Eye (tissue), 1 donor: ENCODE measurements around the gene LAT.
"Not testable (repeated sequence)": the region's sequence is repeated elsewhere in the genome, so short reads cannot be mapped to it uniquely, and the experiment has no call there.

Experiments used
- DNase-seq: peaks from one replicate; pipeline ENCODE4 v3.0.0-alpha.2; 2015

Gene LAT

DNA sequence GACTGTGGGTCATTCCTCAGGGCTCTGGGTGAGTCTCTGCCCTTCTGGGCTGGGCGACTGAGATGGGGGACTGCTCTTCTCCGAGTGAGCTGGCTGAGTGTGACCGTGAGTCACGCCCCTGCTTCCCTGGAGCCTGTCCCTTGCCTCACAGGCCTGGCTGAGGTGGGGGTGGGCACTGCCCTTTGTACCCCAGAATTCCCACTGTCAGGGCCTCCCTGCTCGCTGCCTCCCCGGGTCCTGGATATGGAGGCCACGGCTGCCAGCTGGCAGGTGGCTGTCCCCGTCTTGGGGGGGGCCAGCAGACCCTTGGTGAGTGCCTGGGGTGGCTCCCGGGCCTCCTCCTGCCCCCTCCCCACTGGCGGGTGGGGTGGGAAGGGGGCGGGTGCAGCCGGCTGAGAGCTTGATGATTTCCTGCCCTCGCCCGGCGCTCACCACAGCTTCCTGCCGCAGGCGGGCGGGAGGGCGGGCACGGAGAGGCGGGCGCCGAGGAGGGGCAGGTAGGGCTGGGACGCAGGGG lies at the start of gene LAT:
TSS of gene LAT (plus strand) at position 434 of the 517 bp plus-strand sequence. CDS start 366 bp downstream, outside the sequence.
- DNase-seq, result no peak

DNA sequence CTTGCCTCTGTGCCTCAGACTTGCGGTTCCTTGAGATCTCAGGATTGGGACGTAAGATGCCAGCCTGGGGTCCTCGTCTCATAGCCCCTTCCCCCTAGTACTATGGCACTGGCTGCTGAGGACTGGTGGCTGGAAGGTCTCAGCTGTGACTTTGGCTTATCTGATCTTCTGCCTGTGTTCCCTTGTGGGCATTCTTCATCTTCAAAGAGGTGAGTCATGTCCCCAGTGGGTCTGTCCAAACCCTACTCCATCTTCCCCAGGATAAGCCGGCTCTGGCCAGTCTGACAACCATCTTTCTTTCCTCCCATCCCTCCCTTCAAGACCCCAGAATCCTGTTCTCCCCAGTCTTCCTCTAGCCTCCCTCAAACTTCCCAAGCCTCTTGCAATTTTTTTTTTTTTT lies 49.5 kb upstream of the LAT start:
- no peak for DNase-seq

- peak; percentile 70 for DNase-seq
Measured at GRCh38 chr16:28935924-28936783, 48.7 kb upstream of the LAT start.

GRCh38 chr16:28936784-28937155 lies 48.1 kb upstream of the LAT start:
- no peak for DNase-seq

- no peak for DNase-seq
Measured at GRCh38 chr16:28937222-28937876, 47.5 kb upstream of the LAT start.

DNA sequence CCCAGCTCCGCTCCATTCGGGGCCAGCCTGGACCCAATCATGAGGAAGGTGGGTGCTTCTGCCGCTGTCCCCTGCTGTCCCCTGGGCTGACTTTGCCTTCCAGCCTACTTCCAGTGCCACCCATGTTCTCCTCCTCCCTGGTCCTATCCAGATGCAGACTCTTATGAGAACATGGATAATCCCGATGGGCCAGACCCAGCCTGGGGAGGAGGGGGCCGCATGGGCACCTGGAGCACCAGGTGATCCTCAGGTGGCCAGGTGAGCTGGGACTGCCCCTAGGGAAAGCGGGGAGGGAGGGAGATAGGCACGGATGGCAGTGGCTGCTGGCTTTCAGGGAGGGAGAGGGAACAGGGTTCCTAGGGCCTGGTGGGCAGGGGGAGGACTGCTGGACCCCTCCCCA lies 46.1 kb upstream of the LAT start:
- no peak for DNase-seq

DNA sequence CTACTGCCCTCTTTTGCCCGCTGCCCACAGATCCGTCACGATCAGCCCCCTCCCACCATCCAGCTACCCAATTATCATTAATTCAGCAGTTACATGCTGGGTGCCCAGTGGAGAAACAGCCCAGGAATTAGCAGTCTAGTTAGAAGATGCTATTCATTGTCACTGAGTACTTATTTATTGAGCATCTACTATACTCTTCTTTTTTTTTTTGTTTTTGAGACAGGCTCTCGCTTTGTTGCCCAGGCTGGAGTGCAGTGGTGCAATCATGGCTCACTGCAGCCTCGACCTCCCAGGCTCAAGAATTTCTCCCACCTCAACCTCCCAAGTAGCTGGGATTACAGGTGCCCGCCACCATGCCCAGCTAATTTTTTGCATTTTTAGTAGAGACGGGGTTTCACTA lies 45.0 kb upstream of the LAT start:
- not testable (repeated sequence) for DNase-seq

DNA sequence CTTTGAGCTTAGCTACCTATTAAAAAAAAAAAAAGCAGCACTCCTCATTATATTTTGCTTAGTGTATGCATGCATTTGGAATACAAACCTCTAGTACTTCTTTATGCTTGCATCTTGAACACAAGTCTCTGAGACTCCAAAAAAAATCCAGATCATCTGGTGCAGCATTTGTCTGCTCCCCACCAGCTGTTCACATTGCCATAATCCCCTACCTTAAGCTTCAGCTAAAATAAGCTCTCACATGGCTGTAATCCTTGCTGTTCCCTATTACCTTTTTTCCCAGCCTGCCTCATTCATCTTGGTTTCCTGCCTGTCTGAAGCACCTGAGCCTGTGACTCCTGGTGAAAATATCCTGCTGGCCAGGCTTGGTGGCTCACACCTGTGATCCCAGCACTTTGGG lies 41.6 kb upstream of the LAT start:
- no peak for DNase-seq

DNA sequence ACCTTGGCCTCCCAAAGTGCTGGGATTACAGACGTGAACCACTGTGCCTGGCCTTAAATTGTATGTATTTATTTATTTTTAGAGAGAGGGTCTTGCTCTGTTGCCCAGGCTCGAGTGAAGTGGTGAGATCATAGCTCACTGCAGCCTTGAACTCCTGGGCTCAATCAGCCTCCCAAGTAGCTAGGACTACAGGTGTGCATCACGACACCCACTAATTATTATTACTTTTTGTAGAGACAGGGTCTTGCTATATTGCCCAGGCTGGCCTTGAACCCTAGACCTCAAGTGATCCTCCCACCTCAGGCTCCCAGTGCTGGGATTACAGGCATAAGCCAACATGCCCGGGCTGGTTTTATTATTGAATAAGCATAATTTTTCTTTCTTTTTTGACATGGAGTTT lies 38.2 kb upstream of the LAT start:
- DNase-seq, result no peak

- peak; percentile 100 for DNase-seq
Measured at GRCh38 chr16:28950648-28951409, 34.0 kb upstream of the LAT start, which contains the start of gene NFATC2IP. Gene NFATC2IP, plus strand, starts transcription at chr16:28950937. Its CDS starts 75 bp downstream, at chr16:28951012.

DNA sequence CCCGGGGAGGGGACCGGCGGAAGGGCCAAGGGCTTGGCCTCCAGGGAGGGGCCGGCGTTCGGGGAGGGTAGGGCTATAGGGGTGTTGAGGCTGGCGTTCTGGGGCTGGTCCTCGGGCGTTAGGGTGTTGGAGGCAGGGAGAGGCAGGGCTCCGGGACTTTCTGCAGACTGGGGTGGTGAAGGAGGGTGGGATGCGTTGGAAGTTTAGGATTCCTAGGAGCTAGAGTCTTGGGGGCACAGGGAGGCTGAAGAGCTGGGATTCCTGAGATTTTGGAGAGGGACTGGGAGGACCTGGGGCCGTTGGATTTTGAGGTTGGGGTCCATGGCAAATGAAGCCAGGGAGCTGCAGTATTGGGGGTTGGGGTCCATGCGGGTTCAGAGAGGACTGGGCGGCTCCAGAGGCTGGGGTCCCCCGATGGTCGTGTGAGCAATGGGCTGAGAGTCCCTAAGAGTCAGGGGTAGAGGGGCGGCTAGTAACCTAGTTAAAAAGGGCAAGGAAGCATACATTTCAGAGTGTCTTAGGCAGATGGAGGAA lies 33.4 kb upstream of the LAT start:
- no peak for DNase-seq

DNA sequence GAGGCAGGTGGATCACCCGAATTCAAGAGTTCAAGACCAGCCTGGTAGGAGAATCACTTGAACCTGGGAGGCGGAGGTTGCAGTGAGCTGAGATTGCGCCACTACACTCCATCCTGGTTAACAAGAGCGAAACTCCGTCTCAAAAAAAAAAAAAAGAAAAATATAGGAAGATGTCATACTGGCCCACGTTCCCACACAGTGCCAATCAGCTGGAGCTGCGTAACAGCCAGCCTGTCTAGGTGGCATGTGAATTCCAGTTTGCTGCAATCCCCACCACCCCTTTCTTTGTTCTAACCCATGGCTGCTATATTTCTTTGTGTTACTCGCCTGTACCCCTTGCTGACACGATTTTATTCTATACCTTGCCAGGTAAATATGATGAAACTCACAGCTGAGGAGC lies 26.6 kb upstream of the LAT start:
- no peak for DNase-seq

DNA sequence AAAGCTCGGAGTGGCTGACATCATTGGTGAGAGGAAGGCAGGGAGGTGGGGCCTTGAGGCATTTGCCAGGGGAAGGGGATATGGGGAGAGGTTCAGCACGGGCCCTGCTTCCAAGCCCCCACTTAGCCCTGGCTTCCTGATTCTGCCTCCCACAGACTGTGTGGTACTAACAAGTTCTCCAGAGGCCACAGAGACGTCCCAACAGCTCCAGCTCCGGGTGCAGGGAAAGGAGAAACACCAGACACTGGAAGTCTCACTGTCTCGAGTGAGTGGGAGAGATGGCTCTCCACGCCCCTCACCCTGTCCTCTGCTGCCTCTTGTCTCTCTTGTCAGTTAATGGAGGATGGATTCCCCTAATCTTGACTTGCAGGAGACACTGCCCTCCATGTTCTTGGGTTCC lies 26.0 kb upstream of the LAT start:
- DNase-seq, result no peak

DNA sequence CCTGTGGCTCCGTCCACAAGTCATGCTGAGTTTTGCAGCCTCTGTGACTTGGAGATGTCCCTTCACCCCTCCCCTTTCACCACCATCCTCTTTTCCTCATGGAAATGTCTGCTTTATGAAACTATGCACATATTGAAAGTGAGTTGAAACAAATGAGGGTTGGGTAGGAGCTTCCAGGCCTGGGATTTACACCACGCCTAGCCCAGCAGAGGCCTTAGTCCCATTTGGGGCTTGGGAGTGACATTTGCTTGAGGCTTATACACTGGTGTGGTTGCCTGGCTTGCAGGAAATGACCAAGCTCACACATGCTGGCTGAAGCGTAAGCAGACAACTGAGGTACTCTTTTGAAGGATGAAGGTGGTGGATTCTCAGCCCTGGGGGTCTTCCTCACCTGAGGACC lies 20.8 kb upstream of the LAT start:
- DNase-seq, result no peak

DNA sequence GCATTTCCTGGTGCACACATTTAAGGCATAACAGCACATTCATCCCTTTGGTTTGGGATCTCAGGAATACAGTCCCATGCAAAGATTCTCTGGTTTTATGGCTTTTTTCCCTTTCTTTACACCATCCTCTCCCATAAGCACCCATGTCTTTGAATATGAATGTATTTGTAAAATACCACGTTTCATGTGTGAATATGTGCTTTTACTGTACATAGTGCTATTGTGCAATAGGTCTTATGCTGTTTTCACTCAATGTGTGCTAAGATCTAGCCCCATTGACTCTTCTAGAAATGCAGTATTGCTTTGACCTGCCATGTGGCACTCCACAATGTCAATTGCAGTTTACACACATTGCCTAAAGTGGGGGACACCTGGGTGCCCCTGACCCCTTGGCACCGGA lies 20.4 kb upstream of the LAT start:
- no peak for DNase-seq

- DNase-seq, result no peak
Measured at GRCh38 chr16:28967156-28967555, 17.7 kb upstream of the LAT start.

DNA sequence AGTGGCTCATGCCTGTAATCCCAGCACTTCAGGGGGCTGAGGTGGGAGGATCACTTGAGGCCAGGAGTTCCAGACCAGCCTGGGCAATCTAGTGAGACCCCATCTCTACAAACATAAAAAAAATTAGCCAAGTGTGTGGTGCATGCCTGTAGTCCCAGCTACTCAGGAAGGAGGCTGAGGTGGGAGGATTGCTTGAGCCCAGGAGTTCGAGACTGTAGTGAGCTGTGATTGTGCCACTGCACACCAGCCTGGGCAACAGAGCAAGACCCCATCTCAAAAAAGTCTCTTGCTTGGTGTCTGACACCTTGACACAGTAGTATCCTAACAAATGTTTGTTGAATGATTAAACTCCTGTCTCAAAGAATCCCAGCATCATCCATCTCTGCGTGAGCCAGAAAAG lies 15.2 kb upstream of the LAT start:
- DNase-seq, result not testable (repeated sequence)

- DNase-seq, result peak; percentile 89
Measured at GRCh38 chr16:28974007-28974436, 10.8 kb upstream of the LAT start.

DNA sequence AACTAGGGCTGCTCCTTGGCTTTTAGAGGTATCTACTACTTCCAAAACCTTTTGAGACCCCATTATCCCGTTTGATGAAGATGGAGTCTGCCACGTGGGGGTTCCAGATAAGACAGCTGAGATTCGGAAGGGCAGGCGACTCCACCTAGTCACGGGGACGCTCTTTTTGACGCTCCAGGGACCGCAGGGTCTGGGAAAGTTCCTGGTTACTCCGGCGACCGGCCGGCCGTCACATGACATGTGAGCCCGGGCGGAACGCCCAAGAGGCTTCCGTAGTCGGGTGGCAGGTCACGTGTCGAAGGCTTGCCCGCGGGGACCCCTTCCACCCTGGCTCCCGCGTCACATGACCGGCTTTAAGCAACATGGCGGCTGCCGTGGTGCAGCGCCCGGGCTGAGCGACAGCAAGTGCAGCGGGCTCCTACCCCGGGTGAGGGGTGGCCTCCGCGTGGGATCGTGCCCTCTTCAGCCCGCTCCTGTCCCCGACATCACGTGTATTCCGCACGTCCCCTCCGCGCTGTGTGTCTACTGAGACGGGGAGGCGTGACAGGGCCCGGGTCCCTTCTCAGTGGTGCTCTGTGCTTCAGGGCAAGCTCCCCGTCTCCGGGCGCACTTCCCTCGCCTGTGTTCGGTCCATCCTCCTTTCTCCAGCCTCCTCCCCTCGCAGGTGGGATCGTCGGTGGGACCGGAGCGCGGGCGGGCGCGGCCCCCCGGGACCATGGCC lies 10.3 kb upstream of the LAT start, which contains the start of gene SPNS1:
TSS of gene SPNS1 (plus strand) at position 342 of the 721 bp plus-strand sequence. CDS start at position 716, 374 bp downstream.
- peak; percentile 98 for DNase-seq

- DNase-seq, result no peak
Measured at GRCh38 chr16:28975158-28975599, 9.7 kb upstream of the LAT start.

- no peak for DNase-seq
Measured at GRCh38 chr16:28977703-28978662, 6.9 kb upstream of the LAT start.
